Activated CD4-positive, alpha-beta T cell treated with anti-CD3 and anti-CD28 coated beads, Interleukin-2, Interleukin-4, amounts not matched to agents 100 ng/mL and 50 ng/mL, durations not matched to agents 16 hours and 8 hours (primary cell): ENCODE results near the gene KCNH3.
"Not testable (repeated sequence)": the region's sequence is repeated elsewhere in the genome, so short reads cannot be mapped to it uniquely, and the experiment has no call there.

Experiments
- DNase-seq: peaks from one replicate; pipeline ENCODE4 v3.0.0-alpha.2; 2020; ENCODE audit warnings: low spot score

Gene KCNH3

GRCh38 chr12:49529414-49529813 is 9.4 kb upstream of the KCNH3 start:
- DNase-seq: no peak

- DNase-seq: no peak
Measured at GRCh38 chr12:49531745-49532144, 7.1 kb upstream of the KCNH3 start.

GRCh38 chr12:49533331-49533730 is 5.5 kb upstream of the KCNH3 start:
- DNase-seq: no peak

- DNase-seq: not testable (repeated sequence)
Measured at GRCh38 chr12:49534122-49534521, 4.7 kb upstream of the KCNH3 start.

- no peak for DNase-seq
Measured at GRCh38 chr12:49534731-49535278, 4.0 kb upstream of the KCNH3 start.

- no peak for DNase-seq
Measured at GRCh38 chr12:49535921-49536525, 2.8 kb upstream of the KCNH3 start.

GRCh38 chr12:49536526-49537071 is 2.2 kb upstream of the KCNH3 start:
- DNase-seq: no peak

- no peak for DNase-seq
Measured at GRCh38 chr12:49537231-49537751, 1.5 kb upstream of the KCNH3 start.

GRCh38 chr12:49537752-49538509 is 899 bp upstream of the KCNH3 start:
- DNase-seq: no peak

- no peak for DNase-seq
Measured at GRCh38 chr12:49539406-49540228, 787 bp downstream of the KCNH3 start.

- DNase-seq: no peak
Measured at GRCh38 chr12:49540229-49541139, 1.7 kb downstream of the KCNH3 start.

- no peak for DNase-seq
Measured at GRCh38 chr12:49541140-49541861, 2.5 kb downstream of the KCNH3 start.

- DNase-seq: no peak
Measured at GRCh38 chr12:49541911-49542505, 3.2 kb downstream of the KCNH3 start.

- no peak for DNase-seq
Measured at GRCh38 chr12:49542592-49543160, 3.8 kb downstream of the KCNH3 start.

- no peak for DNase-seq
Measured at GRCh38 chr12:49543221-49543913, 4.5 kb downstream of the KCNH3 start.

GRCh38 chr12:49543914-49544815 is 5.3 kb downstream of the KCNH3 start:
- no peak for DNase-seq

- DNase-seq: no peak
Measured at GRCh38 chr12:49545815-49546214, 7.0 kb downstream of the KCNH3 start.

GRCh38 chr12:49546481-49546880 is 7.7 kb downstream of the KCNH3 start:
- DNase-seq: no peak
